ENCODE data around the gene TMEM106C.

The TMEM106C gene

DNA sequence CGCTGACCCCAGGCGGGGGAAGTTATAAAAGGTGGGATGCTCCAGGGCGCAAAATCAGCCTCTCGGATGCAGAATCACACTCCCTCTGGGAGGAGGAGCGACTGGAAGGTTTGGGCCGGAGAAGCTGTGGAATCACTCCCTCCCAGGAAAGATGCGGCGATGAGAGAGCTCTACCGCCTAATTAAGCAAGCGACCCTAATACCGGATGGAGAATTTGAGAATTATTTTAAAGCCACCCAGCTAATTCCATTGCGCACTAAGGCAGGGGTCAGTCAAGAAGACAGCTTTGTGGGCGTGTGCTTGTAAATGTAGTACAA lies 39.0 kb downstream of the TMEM106C start:
- DNase-seq (ENCODE audit: low spot score) = no peak
- in situ Hi-C loops (cut with MboI; ENCODE audit: low sequenced_read_pairs, unreplicated experiment) = no loop called here
- no peak for TF ChIP-seq CTCF (IDR thresholded peaks at IDR 0.05; ENCODE audit: borderline replicate concordance, control extremely low read depth, extremely low read depth, insufficient read depth, missing control alignments)

DNA sequence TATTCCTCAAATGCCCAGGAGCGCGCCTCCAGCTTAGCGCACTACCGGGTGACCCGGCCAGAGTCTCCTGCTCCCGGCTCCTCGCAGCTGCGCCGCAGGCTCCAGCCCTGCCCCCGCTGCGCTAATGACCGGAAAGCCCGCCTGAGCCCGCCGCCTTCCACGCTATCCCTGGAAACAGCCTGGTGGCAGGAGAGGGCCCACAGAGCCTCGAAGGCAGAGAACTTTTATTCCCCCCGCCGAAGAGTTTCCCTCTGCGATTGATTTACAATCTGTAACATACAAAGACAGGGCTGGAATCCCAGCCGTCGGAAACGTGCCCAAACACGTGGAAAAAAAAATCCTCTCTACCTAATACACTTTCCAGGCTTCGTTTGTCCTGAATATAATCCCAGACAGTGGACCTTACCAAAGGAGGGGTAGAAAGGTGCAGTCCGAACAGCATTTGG lies 39.4 kb downstream of the TMEM106C start:
- DNase-seq (ENCODE audit: low spot score) = peak; percentile 32
- in situ Hi-C loops (cut with MboI; ENCODE audit: low sequenced_read_pairs, unreplicated experiment) = no loop called here
- no peak for TF ChIP-seq CTCF (IDR thresholded peaks at IDR 0.05; ENCODE audit: borderline replicate concordance, control extremely low read depth, extremely low read depth, insufficient read depth, missing control alignments)

GRCh38 chr12:48003226-48004052 lies 40.0 kb downstream of the TMEM106C start:
- no peak for TF ChIP-seq CTCF (IDR thresholded peaks at IDR 0.05; ENCODE audit: borderline replicate concordance, control extremely low read depth, extremely low read depth, insufficient read depth, missing control alignments)

GRCh38 chr12:48004053-48004941 lies 40.9 kb downstream of the TMEM106C start, which contains the start of gene COL2A1:
Gene COL2A1 (minus strand): TSS chr12:48004476. CDS start chr12:48004321, 155 bp downstream.
- DNase-seq (ENCODE audit: low spot score) = peak; percentile 58
- TF ChIP-seq CTCF (IDR thresholded peaks at IDR 0.05; ENCODE audit: borderline replicate concordance, control extremely low read depth, extremely low read depth, insufficient read depth, missing control alignments) = no peak
- in situ Hi-C loops (cut with MboI; ENCODE audit: low sequenced_read_pairs, unreplicated experiment) = no loop called here

More at GRCh38 chr12:48003226-48004052, 40.0 kb downstream of the TMEM106C start:
- in situ Hi-C loops (cut with MboI; ENCODE audit: low sequenced_read_pairs, unreplicated experiment) = no loop called here
- DNase-seq (ENCODE audit: low spot score) = peak; percentile 41

GRCh38 chr12:48005001-48005749 lies 41.8 kb downstream of the TMEM106C start:
- DNase-seq (ENCODE audit: low spot score) = peak; percentile 38
- in situ Hi-C loops (cut with MboI; ENCODE audit: low sequenced_read_pairs, unreplicated experiment) = no loop called here
- no peak for TF ChIP-seq CTCF (IDR thresholded peaks at IDR 0.05; ENCODE audit: borderline replicate concordance, control extremely low read depth, extremely low read depth, insufficient read depth, missing control alignments)

DNA sequence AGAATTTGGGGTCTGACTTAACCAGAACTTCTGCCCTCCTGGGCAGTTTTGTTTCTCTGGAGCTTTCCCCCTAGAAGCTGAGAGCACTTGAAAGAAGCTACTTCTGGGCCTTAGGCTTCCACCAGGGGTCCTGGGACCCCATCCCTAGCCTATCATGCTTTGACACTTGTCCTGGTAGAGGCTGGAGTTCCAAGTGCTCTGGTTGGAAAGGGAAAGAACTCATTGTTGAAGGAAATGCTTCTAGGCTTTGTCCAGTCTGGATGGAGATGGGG lies 42.3 kb downstream of the TMEM106C start:
- no peak for TF ChIP-seq CTCF (IDR thresholded peaks at IDR 0.05; ENCODE audit: borderline replicate concordance, control extremely low read depth, extremely low read depth, insufficient read depth, missing control alignments)
- in situ Hi-C loops (cut with MboI; ENCODE audit: low sequenced_read_pairs, unreplicated experiment) = no loop called here
- no peak for DNase-seq (ENCODE audit: low spot score)
